Epidermal melanocyte (primary cell): ENCODE measurements around the gene SPRY4.
A peak's percentile ranks its signal among the peaks of the same experiment; 100 is the strongest.
"Not testable (repeated sequence)": the region's sequence is repeated elsewhere in the genome, so short reads cannot be mapped to it uniquely, and the experiment has no call there.

Experiments used
- DNase-seq: peaks from one replicate; pipeline ENCODE4 v3.0.0; 2011; ENCODE audit warnings: low spot score; ENCODE audit not compliant: insufficient read length

SPRY4 gene

GRCh38 chr5:142324871-142325724 lies at the start of gene SPRY4:
Gene SPRY4 (minus strand): TSS chr5:142325021. CDS start chr5:142315108, 9,913 bp downstream.
- peak; percentile 59 for DNase-seq

DNA sequence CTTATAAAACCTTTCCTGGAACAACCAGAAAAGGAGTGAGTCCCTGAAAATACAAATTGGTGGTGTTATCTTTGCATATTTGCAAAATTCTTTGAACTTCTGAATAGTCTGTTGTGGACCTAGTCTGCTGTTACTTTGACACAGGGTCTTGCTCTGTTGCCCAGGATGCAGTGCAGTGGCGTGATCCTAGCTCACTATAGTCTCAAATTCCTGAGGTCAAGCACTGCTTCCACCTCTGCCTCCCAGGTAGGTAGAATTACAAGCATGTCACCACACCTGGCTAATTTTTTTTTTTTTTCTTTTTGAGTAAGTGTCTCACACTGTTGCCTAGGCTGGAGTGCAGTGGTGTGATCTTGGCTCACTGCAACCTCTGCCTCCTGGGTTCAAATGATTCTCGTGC lies 43.7 kb upstream of the SPRY4 start:
- DNase-seq: no peak

GRCh38 chr5:142366007-142366406 lies 41.2 kb upstream of the SPRY4 start:
- no peak for DNase-seq

- no peak for DNase-seq
Measured at GRCh38 chr5:142364251-142365145, 39.7 kb upstream of the SPRY4 start.

DNA sequence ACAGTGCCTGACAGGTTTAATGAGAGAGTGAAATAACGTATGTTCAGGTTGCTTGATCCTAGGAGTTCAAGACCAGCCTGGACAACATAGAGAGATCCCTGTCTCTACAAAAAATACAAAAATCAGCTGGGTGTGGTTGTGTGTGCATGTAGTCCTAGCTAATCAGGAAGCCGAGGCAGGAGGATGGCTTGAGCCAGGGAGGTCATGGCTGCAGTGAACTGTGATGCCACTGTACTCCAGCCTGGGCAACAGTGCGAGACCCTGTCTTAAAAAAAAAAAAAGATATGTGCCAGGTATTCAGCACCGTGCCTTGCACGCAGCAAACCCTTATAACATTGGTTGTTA lies 38.8 kb upstream of the SPRY4 start:
- no peak for DNase-seq

DNA sequence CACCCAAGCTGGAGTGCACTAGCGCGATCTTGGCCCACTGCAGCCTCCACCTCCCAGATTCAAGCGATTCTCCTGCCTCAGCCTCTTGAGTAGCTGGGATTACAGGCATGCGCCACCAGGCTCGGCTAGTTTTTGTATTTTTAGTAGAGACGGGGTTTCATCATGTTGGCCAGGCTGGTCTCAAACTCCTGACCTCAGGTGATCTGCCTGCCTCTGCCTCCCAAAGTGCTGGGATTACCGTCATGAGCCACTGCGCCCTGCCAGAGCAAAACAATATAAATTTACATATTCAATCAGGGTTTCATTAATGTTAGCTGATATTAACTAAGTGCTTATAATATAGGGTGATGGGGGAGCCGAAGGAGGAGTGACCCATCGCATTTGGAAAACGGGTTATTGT lies 37.4 kb upstream of the SPRY4 start:
- DNase-seq: not testable (repeated sequence)

GRCh38 chr5:142360607-142361120 lies 35.8 kb upstream of the SPRY4 start:
- DNase-seq: no peak

- no peak for DNase-seq
Measured at GRCh38 chr5:142360051-142360498, 35.3 kb upstream of the SPRY4 start.

GRCh38 chr5:142358648-142359047 lies 33.8 kb upstream of the SPRY4 start:
- no peak for DNase-seq

- no peak for DNase-seq
Measured at GRCh38 chr5:142358121-142358520, 33.3 kb upstream of the SPRY4 start.

DNA sequence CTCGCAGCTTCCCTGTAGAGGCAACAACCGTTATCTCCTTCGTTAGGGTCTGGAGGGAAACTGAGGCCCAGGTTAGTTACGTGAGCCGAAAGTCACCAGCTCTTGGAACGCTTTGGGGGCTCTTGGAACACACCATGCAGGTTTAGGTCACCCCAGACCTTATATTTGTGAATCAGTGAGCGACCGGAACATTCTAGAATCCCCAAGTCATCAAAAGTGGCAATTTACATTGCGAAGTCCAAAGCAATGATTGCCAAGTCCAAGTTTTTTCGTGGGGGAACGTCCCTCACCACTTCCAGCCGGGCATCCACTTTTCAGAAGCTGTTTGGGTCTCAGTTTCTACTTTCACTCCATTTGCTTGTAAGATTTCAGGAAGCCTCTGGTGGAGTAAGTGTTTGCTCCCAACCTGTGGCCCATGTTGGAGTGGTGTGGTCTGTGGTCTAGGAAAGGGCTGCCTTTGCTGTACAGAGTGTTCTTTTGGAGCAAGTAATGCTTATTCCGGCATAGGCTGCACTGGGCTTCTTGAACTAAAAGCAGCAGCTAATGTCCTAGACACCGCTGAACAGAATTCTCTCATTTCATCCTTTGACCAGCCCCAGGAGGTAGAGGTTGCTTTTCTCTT lies 32.8 kb upstream of the SPRY4 start:
- no peak for DNase-seq

DNA sequence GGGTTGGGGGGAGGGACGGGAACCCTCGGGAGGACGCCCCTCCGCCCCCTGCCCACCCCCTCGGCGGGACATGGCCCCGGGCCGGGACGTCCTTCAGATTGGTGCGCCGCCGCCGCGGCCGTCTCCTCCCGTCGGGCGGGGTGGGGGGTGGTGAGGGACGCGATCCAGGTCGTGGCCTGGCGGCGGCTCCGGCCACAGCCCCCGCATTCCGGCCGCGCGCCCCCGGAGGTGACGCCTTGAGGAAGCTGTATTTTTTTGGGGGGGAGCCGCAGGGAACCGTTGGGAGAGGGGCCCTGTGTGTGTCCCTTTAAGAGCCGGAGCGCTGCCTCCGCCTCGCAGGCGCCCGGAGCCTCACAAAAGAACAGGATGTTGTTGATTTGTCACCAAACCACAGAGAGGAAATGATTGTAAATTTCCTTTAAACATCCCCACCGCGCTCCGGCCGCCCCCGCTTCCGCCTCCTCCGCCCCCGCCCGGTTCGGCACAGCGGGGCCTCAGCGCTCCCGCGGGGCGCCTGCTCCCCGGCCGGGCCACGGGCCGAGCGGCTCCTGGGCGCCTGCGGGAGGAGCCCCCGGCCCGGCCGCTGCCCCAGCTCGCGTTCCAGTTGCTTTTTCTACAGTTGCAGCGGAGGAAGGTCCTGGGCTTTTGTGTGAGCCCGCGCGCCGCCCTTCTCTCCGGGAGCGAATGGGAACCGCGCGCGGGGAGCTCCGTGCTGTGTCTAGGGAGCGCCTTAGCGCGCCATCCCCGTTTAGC lies 32.1 kb upstream of the SPRY4 start:
- peak; percentile 93 for DNase-seq

- DNase-seq: peak; percentile 47
Measured at GRCh38 chr5:142356349-142356715, 31.5 kb upstream of the SPRY4 start.

- no peak for DNase-seq
Measured at GRCh38 chr5:142353071-142353472, 28.3 kb upstream of the SPRY4 start.

DNA sequence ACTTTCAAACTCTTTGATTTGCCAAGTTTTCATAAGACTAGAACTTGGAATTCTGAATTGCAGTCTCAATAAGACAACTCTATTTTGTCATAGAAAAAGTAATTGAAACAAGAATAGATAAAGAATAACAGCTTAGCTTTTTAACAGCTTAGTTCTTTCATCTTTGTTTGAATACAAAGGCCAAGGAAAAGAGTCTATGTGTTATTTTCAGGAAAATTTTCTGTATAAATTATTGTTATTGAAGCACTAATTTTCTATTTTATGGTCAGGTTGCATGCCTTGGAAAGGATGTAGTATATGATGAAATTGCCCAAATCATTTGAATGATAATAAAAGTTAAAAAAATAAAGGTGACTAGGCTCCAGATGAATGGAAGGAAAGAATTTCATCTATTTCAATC lies 25.2 kb upstream of the SPRY4 start:
- DNase-seq: no peak

DNA sequence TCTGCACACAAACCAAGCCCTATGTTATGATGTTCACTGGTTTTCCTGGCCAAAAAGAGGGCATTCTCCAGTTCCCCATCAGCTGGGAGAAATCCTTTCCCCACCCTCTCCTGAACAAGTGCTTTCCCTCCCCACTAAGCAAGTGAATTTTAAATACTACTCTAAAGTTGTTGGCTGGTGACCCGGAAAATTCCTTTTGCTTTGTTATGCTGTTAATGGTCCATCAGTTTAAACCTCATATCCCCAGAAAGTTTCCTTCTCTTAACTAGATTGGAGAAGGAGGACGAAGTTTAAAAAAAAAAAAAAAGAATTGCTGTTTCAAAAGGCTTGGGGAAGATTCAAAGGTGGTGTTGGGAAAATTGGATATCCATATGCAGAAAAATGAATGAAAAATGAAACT lies 21.9 kb upstream of the SPRY4 start:
- DNase-seq: no peak

DNA sequence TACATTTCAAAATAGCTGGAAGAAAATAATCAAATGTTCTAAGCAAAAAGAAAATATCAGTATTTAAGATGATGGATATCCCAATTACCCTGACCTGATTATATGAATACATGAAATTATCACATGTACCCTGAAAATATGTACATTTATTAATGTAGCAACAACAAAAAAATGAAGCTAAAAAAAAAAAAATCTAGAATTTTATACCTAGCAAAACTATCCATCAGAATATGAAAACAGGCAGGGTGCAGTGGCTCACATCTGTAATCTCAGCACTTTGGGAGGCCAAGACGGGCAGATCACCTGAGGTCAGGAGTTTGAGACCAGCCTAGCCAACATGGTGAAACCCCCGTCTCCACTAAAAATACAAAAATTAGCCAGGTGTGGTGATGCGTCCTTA lies 20.1 kb upstream of the SPRY4 start:
- not testable (repeated sequence) for DNase-seq

- DNase-seq: no peak
Measured at GRCh38 chr5:142343531-142343930, 18.7 kb upstream of the SPRY4 start.

DNA sequence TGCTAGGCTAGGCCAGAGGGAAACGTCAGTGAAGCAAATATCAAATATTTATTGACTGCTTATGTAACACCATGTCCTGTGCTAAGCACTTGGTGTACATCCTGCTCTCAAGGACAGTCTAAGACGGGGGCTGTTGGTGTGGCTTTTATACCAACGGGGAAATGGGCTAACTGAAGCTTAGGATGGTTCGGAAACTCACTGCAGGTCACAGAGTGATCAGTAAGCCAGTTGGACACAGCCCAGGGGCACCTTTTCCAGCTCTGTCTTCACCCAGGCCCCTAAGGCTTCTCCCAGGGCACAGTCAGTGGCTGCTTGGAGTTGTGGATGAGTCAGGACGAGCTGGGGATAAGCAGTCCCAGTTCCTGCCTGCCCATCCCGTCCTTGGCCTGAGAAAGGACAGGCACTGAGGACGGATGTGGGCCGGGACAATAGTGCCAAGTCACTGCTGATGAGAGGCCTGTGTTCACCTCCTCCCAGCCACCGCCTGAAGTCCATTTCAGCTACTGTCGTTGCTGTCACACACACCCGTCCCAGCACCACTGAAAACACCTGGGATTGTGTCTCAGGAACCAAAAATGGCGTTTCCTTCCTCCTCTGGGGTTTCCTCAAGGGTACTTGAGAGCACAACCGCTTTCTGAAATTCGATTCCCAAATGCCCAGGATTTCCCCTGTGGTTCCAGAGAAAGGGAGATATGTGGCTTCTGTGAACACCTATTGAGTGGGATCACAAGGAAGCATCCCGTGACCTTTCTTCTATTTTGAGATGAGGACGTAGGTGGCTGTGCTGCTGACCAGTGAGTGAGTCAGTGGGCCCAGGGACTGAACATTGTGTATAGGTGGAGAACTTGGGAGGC lies 17.5 kb upstream of the SPRY4 start:
- DNase-seq: no peak

- no peak for DNase-seq
Measured at GRCh38 chr5:142339781-142340180, 15.0 kb upstream of the SPRY4 start.
